Spleen (tissue), 11 donors: ENCODE data around the gene ZNF740. TPM values are rescaled to one million over a fixed set of nuclear protein-coding genes. Genes with fewer than 3 reads are reported as not detected.

Source experiments
- DNase-seq: peaks from one replicate; pipeline ENCODE4 v3.0.0-alpha.2; 2020
- H3K27ac ChIP-seq, 8 donors: fragments of 200-600 bp; sonication (generic) in 7 of 8; 1 replicate in 4 of 8; 2 replicates in 4 of 8; pipeline versions ENCODE4 v1.5.0 to v1.8.0; 2016 to 2021; ENCODE audit warnings: inconsistent platforms in 4 of 8, mild to moderate bottlenecking in 4 of 8, moderate library complexity in 1 of 8
- H3K27me3 ChIP-seq, 7 donors: fragments of 200-600 bp; sonication (generic) in 6 of 7; replicated peaks in 1 of 7; 1 replicate in 4 of 7; 2 replicates in 3 of 7; pipeline versions ENCODE4 v1.5.0 to v1.8.0; 2016 to 2021; ENCODE audit warnings: inconsistent platforms in 3 of 7, mild to moderate bottlenecking in 1 of 7
- H3K36me3 ChIP-seq, 6 donors: fragments of 200-600 bp; sonication (generic) in 5 of 6; 1 replicate in 4 of 6; 2 replicates in 2 of 6; pipeline versions ENCODE4 v1.5.0 to v1.8.0; 2016 to 2021; ENCODE audit warnings: inconsistent platforms in 2 of 6
- H3K4me1 ChIP-seq, 6 donors: fragments of 200-600 bp; sonication (generic) in 5 of 6; 1 replicate in 3 of 6; 2 replicates in 3 of 6; pipeline versions ENCODE4 v1.5.0 to v1.8.0; 2016 to 2021; ENCODE audit warnings: inconsistent platforms in 3 of 6
- H3K4me3 ChIP-seq, 8 donors: fragments of 200-600 bp; sonication (generic) in 7 of 8; 1 replicate in 4 of 8; 2 replicates in 4 of 8; pipeline versions ENCODE4 v1.5.0 to v1.8.0; 2016 to 2021; ENCODE audit warnings: inconsistent platforms in 4 of 8, mild to moderate bottlenecking in 4 of 8, moderate library complexity in 2 of 8
- H3K9me3 ChIP-seq, 8 donors: fragments of 200-600 bp; sonication (generic) in 7 of 8; 1 replicate in 4 of 8; 2 replicates in 4 of 8; pipeline versions ENCODE4 v1.5.0 to v1.8.0; 2016 to 2021; ENCODE audit warnings: inconsistent platforms in 4 of 8
- CTCF ChIP-seq, 11 experiments: fragments of 200-600 bp in 7 of 11; fragments of 450-650 bp in 4 of 11; sonication (generic) in 4 of 11; IDR thresholded peaks in 8 of 11; conservative IDR thresholded peaks in 3 of 11; 1 replicate in 7 of 11; 2 replicates in 4 of 11; pipeline versions ENCODE4 v1.4.0 to v1.8.0; 2016 to 2021; ENCODE audit warnings: antibody characterized with exemption in 11 of 11, inconsistent platforms in 4 of 11, mild to moderate bottlenecking in 1 of 11
- POLR2A ChIP-seq, 3 donors: fragments of 450-650 bp; IDR thresholded peaks; one replicate each; pipeline ENCODE4 v1.5.1; 2017; ENCODE audit warnings: antibody characterized with exemption in 3 of 3, mild to moderate bottlenecking in 1 of 3
- POLR2AphosphoS5 ChIP-seq, 3 donors: sonication (generic); formaldehyde crosslinking; IDR thresholded peaks; one replicate each; pipeline ENCODE4 v1.5.1; 2017; ENCODE audit warnings: antibody characterized with exemption in 3 of 3
- WGBS, 5 donors: extraction: QIAGEN DNeasy Blood & Tissue Kit in 3 of 5; methylation state at CpG; one replicate each; pipeline versions ENCODE4 v1.1.5 to v1.1.7; 2013 to 2018; 5-methylcytosine and 5-hydroxymethylcytosine counted together
- intact Hi-C: fragments of 100-400 bp; cut with DNase I; formaldehyde crosslinking; loops from one replicate; pipeline ENCODE4 v1.15.0; 2023; ENCODE audit warnings: low total_unique reads
- polyA plus RNA-seq, 3 donors: library from polyadenylated mRNA; stranded (reverse); fragments of 200-250 nt; gene quantifications; one replicate each; pipeline ENCODE4 v1.2.1, GENCODE V29; 2013
- total RNA-seq, 7 donors: library from RNA; depleted of rRNA in 3 of 7; stranded (reverse); fragments of >200 nt in 3 of 7; fragmentation: NEBNext Ultra II Directional in 4 of 7; extraction: Animal tissue kit (Norgen Biotek cat#: 25700) in 4 of 7; gene quantifications; one replicate each; pipeline versions ENCODE4 v1.1.0 to v1.2.1, GENCODE V29; 2016 to 2021
- donor health status: healthy with polysubstance abuse.
- donor health status: DM: no; HTN: no; CAD: no; lungs with moderate emphysema.
- donor health status: DM: no; HTN: no; CAD: no.
- donor health status: Bipolar disorder and iron deficiency.
- donor health status: healthy.
- donor health status: DM: no; HTN: no; CAD: no.
- donor health status: DM: yes; HTN: yes; CAD: no.

ZNF740 gene
- total and polyA plus RNA-seq, 10 donors, result 5.6 to 66.1 (median 27.4) TPM

- intact Hi-C loops, result no loop called here
- H3K27ac ChIP-seq, result peak overlapping the region; percentile 92 to 97 (median 94)
- WGBS, 5 donors, result 14 to 19% (median 17%) methylated on average over 12 of the region's 12 CpGs
- no peak for DNase-seq
- H3K27me3 ChIP-seq, result no peaks in the 10 kb centered on the region
- TF ChIP-seq CTCF (IDR thresholded peaks at IDR 0.05 in 8 of 11, conservative IDR thresholded peaks at IDR 0.05 in 3 of 11) (no peak), POLR2A (IDR thresholded peaks at IDR 0.05) (no peak), POLR2AphosphoS5 (IDR thresholded peaks at IDR 0.05) (no peak)
- H3K4me1 ChIP-seq, result peaks cover 31 to 64% (median 49%) of the 10 kb centered on the region in 6 donors
- H3K36me3 ChIP-seq, result peaks cover 0 to 32% (median 24%) of the 10 kb centered on the region in 6 donors
- H3K9me3 ChIP-seq, result no peaks in the 10 kb centered on the region
- H3K4me3 ChIP-seq, result peak overlapping the region; percentile 39 to 91 (median 78)
Observed at GRCh38 chr12:53179687-53180219, 769 bp upstream of the ZNF740 start.

DNA sequence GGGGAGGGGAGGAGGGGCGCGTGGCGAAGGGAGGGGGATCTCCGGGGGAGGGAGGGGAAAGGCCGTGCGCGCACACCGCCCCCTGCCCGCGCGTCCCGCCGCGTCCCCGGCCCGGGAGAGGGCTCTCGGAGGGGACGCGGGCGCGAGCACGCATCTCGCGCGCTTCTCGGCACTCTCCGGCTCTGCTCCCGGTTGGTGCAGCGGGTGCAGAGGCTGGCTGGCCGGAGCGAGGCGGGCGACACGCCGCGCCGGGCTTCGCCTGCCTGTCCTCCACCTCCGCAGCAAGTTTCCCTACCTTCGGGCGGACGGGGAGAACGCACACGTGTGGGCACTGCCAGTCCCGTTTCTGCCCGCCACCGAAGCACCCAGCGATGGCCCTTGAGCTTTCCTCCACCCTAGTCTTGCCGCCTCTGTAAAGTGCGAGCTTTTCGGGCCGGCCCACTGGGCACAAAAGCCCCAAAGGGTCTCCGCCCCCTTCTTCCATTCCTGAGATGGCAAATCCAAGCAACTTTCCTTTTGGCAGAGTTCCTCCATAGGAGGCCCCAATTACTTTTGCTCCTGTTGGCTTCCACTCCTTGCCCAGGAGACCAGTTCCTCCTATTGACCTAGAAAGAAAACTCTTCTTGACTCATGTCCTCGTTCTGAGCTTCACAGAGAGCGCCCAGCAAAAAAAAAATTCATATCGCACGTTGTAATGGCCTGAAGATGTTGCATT is 566 bp downstream of the ZNF740 start:
- H3K36me3 ChIP-seq, result peaks cover 0 to 45% (median 37%) of the 10 kb centered on the region in 6 donors
- 2 to 5% (median 2%) methylated on average over 29 to 56 of the region's 57 CpGs for WGBS, 5 donors
- intact Hi-C loops, result no loop called here
- TF ChIP-seq POLR2AphosphoS5 (IDR thresholded peaks at IDR 0.05) (no peak), CTCF (IDR thresholded peaks at IDR 0.05 in 8 of 11, conservative IDR thresholded peaks at IDR 0.05 in 3 of 11) (peak in 4 of 11 experiments; percentile 27 to 54 (median 29))
- H3K4me3 ChIP-seq, result peak overlapping the region; percentile 39 to 91 (median 78)
- H3K4me1 ChIP-seq, result peaks cover 27 to 64% (median 47%) of the 10 kb centered on the region in 6 donors
- DNase-seq, result peak; percentile 95
- peak overlapping the region; percentile 92 to 97 (median 94) for H3K27ac ChIP-seq
- no peaks in the 10 kb centered on the region for H3K27me3 ChIP-seq
- no peaks in the 10 kb centered on the region for H3K9me3 ChIP-seq

- TF ChIP-seq POLR2A (IDR thresholded peaks at IDR 0.05) (no peak), CTCF (IDR thresholded peaks at IDR 0.05 in 8 of 11, conservative IDR thresholded peaks at IDR 0.05 in 3 of 11) (no peak), POLR2AphosphoS5 (IDR thresholded peaks at IDR 0.05) (no peak)
- DNase-seq, result no peak
- Histone ChIP-seq H3K4me1 (peaks cover 27 to 67% (median 50%) of the 10 kb centered on the region in 6 donors), H3K27ac (peak overlapping the region in 5 of 8 donors; percentile 93 to 97 (median 95)), H3K9me3 (no peaks in the 10 kb centered on the region), H3K4me3 (peak overlapping the region in 7 of 8 donors; percentile 67 to 91 (median 79)), H3K36me3 (peaks cover 0 to 54% (median 45%) of the 10 kb centered on the region in 6 donors), H3K27me3 (no peaks in the 10 kb centered on the region)
- 63 to 89% (median 83%) methylated on average over 2 of the region's 2 CpGs for WGBS, 5 donors
- intact Hi-C loops, result no loop called here
Observed at GRCh38 chr12:53181935-53182334, 1.4 kb downstream of the ZNF740 start.

DNA sequence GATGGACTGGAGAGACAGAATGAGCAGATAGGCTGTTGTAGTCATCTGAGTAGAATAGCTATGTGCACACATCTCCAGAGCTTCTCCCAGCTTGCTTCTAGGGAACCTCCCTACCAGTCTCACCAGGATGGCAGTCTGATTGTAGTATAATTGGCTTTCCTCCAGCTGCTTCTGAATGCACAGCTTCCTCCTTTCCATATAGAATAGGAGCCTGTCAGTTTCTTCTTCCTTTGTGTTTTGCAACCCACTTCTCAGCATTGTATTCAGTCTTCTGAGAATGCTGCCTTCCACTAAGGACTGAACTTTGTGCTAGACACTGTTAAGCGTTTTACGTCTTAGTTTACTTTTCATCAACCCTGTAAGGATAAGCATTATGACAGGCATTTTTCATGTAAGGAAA is 2.4 kb downstream of the ZNF740 start:
- WGBS, 5 donors, result 38 to 67% (median 57%) methylated on average over 2 of the region's 2 CpGs
- Histone ChIP-seq H3K4me1 (peaks cover 27 to 67% (median 50%) of the 10 kb centered on the region in 6 donors), H3K4me3 (peak overlapping the region in 3 of 8 donors; percentile 6 to 79 (median 6)), H3K36me3 (peaks cover 0 to 64% (median 55%) of the 10 kb centered on the region in 6 donors), H3K27me3 (no peaks in the 10 kb centered on the region), H3K9me3 (no peaks in the 10 kb centered on the region), H3K27ac (peak overlapping the region in 3 of 8 donors; percentile 11 to 95 (median 21))
- intact Hi-C loops, result no loop called here
- no peak for DNase-seq
- TF ChIP-seq POLR2A (IDR thresholded peaks at IDR 0.05), result no peak
- no peak for TF ChIP-seq POLR2AphosphoS5 (IDR thresholded peaks at IDR 0.05)
- TF ChIP-seq CTCF (IDR thresholded peaks at IDR 0.05 in 8 of 11, conservative IDR thresholded peaks at IDR 0.05 in 3 of 11), result no peak
